IPS-NIHi7 (cell line): ENCODE results near the gene FRMD5.
A peak's percentile ranks its signal among the peaks of the same experiment; 100 is the strongest.
"Not testable (repeated sequence)": the region's sequence is repeated elsewhere in the genome, so short reads cannot be mapped to it uniquely, and the experiment has no call there.

Experiments used
- DNase-seq: peaks from one replicate; pipeline ENCODE4 v3.0.0; 2012; ENCODE audit warnings: mixed read lengths; ENCODE audit errors: extremely low spot score

The FRMD5 gene

GRCh38 chr15:43889042-43889441 lies 306.0 kb downstream of the FRMD5 start:
- no peak for DNase-seq

- no peak for DNase-seq
Observed at GRCh38 chr15:43887901-43888300, 307.2 kb downstream of the FRMD5 start.

GRCh38 chr15:43886558-43886957 lies 308.5 kb downstream of the FRMD5 start:
- no peak for DNase-seq

GRCh38 chr15:43883571-43883970 lies 311.5 kb downstream of the FRMD5 start:
- DNase-seq, result no peak

- peak; percentile 71 for DNase-seq
Observed at GRCh38 chr15:43881944-43882343, 313.1 kb downstream of the FRMD5 start.

GRCh38 chr15:43881245-43881644 lies 313.8 kb downstream of the FRMD5 start:
- no peak for DNase-seq

- DNase-seq, result no peak
Observed at GRCh38 chr15:43880406-43881194, 314.5 kb downstream of the FRMD5 start.

- no peak for DNase-seq
Observed at GRCh38 chr15:43879386-43880355, 315.4 kb downstream of the FRMD5 start.

- no peak for DNase-seq
Observed at GRCh38 chr15:43878446-43878845, 316.6 kb downstream of the FRMD5 start.

- DNase-seq, result no peak
Observed at GRCh38 chr15:43877371-43877770, 317.7 kb downstream of the FRMD5 start.

GRCh38 chr15:43876872-43877271 lies 318.2 kb downstream of the FRMD5 start:
- DNase-seq, result no peak

- no peak for DNase-seq
Observed at GRCh38 chr15:43873651-43874050, 321.4 kb downstream of the FRMD5 start.

GRCh38 chr15:43872416-43873020 lies 322.6 kb downstream of the FRMD5 start:
- DNase-seq, result peak; percentile 80

GRCh38 chr15:43871835-43872234 lies 323.2 kb downstream of the FRMD5 start:
- DNase-seq, result no peak

- DNase-seq, result no peak
Observed at GRCh38 chr15:43868406-43868805, 326.7 kb downstream of the FRMD5 start.

- DNase-seq, result no peak
Observed at GRCh38 chr15:43867096-43867495, 328.0 kb downstream of the FRMD5 start.

- not testable (repeated sequence) for DNase-seq
Observed at GRCh38 chr15:43866636-43867035, 328.4 kb downstream of the FRMD5 start.

- DNase-seq, result no peak
Observed at GRCh38 chr15:43859546-43859945, 335.5 kb downstream of the FRMD5 start.

GRCh38 chr15:43854801-43855200 lies 340.3 kb downstream of the FRMD5 start:
- no peak for DNase-seq

- DNase-seq, result no peak
Observed at GRCh38 chr15:43852607-43853006, 342.5 kb downstream of the FRMD5 start.

- DNase-seq, result no peak
Observed at GRCh38 chr15:43851251-43851650, 343.8 kb downstream of the FRMD5 start.

- DNase-seq, result no peak
Observed at GRCh38 chr15:43845421-43845820, 349.6 kb downstream of the FRMD5 start.
